SK-N-SH (cell line): ENCODE results near the gene PDE4B. TPM values are rescaled to one million over a fixed set of nuclear protein-coding genes. Genes with fewer than 3 reads are reported as not detected.

Experiments
- CTCF ChIA-PET: fragments of 300-600, 350-600 bp; formaldehyde crosslinking; extraction: SDS; loops from one replicate; lab custom pipeline; 2021; lab: Yijun Ruan, JAX
- POLR2A ChIA-PET: fragments of 350-600 bp; sonication (Branson Sonifier 250); formaldehyde crosslinking; extraction: SDS; loops from one replicate; lab custom pipeline; 2020; ENCODE audit warnings: antibody characterized with exemption, inconsistent platforms; lab: Yijun Ruan, JAX
- DNase-seq: peaks from one replicate; pipeline ENCODE4 v3.0.0; 2012
- H2AFZ ChIP-seq: fragments of 200-600 bp; sonication (generic); 2 replicates; pipeline ENCODE4 v1.8.1; 2016; ENCODE audit warnings: antibody characterized with exemption, mild to moderate bottlenecking, low read depth
- H3F3A ChIP-seq: fragments of 200-600 bp; sonication (generic); replicated peaks from 2 replicates; pipeline ENCODE3; 2016; ENCODE audit warnings: antibody characterized with exemption, mild to moderate bottlenecking; ENCODE audit not compliant: insufficient read depth
- H3K27ac ChIP-seq, 2 experiments: fragments of 200-500 bp in 1 of 2; fragments of 200-600 bp in 1 of 2; sonication (Bioruptor generic) in 1 of 2; sonication (generic), shearing (Covaris generic) in 1 of 2; 2 replicates each; pipeline versions ENCODE4 v1.5.1 to v1.6.1; 2014 to 2016; ENCODE audit warnings: low read depth in 2 of 2, inconsistent platforms in 1 of 2, low read length in 1 of 2, mild to moderate bottlenecking in 1 of 2, mixed read lengths in 1 of 2
- H3K27me3 ChIP-seq: fragments of 200-600 bp; sonication (generic), shearing (Covaris generic); 2 replicates; pipeline ENCODE4 v1.6.1; 2016; ENCODE audit warnings: mixed run types; ENCODE audit not compliant: insufficient read depth
- H3K36me3 ChIP-seq, 2 experiments: fragments of 200-500 bp in 1 of 2; fragments of 200-600 bp in 1 of 2; sonication (Bioruptor generic) in 1 of 2; sonication (generic) in 1 of 2; replicated peaks in 1 of 2; 2 replicates each; pipeline versions ENCODE3 to v1.5.1; 2014 to 2016; ENCODE audit warnings: low read length in 1 of 2, mild to moderate bottlenecking in 1 of 2; ENCODE audit not compliant: insufficient read depth in 2 of 2, control insufficient read depth in 1 of 2
- H3K4me1 ChIP-seq, 2 experiments: fragments of 200-500 bp in 1 of 2; fragments of 200-600 bp in 1 of 2; sonication (Bioruptor generic) in 1 of 2; sonication (generic), shearing (Covaris generic) in 1 of 2; 2 replicates each; pipeline versions ENCODE4 v1.5.1 to v1.6.1; 2014 to 2016; ENCODE audit warnings: low read depth in 1 of 2, low read length in 1 of 2, mixed run types in 1 of 2; ENCODE audit not compliant: insufficient read depth in 2 of 2, control insufficient read depth in 1 of 2
- H3K4me2 ChIP-seq: fragments of 200-600 bp; sonication (generic), shearing (Covaris generic); 2 replicates; pipeline ENCODE4 v1.6.1; 2017; ENCODE audit warnings: mixed run types
- H3K4me3 ChIP-seq, 2 experiments: fragments of 200-500 bp in 1 of 2; fragments of 200-600 bp in 1 of 2; sonication (Bioruptor generic) in 1 of 2; sonication (generic), shearing (Covaris generic) in 1 of 2; 2 replicates each; pipeline versions ENCODE4 v1.5.1 to v1.8.1; 2014 to 2016; ENCODE audit warnings: low read depth in 2 of 2, inconsistent platforms in 1 of 2, low read length in 1 of 2, mild to moderate bottlenecking in 1 of 2, mixed read lengths in 1 of 2, moderate library complexity in 1 of 2
- H3K79me2 ChIP-seq: fragments of 200-600 bp; sonication (generic); 2 replicates; pipeline ENCODE4 v1.8.1; 2017; ENCODE audit warnings: mild to moderate bottlenecking; ENCODE audit not compliant: insufficient read depth
- H3K9ac ChIP-seq: fragments of 200-600 bp; sonication (generic); 2 replicates; pipeline ENCODE4 v1.6.1; 2017; ENCODE audit warnings: mixed run types
- H3K9me2 ChIP-seq: fragments of 200-600 bp; sonication (generic); 2 replicates; pipeline ENCODE4 v1.6.1; 2017; ENCODE audit warnings: mixed run types
- H3K9me3 ChIP-seq: fragments of 200-600 bp; sonication (generic); 2 replicates; pipeline ENCODE4 v1.6.1; 2017; ENCODE audit warnings: mixed run types, mild to moderate bottlenecking, moderate library complexity
- H4K20me1 ChIP-seq: fragments of 200-600 bp; sonication (generic); 2 replicates; pipeline ENCODE4 v1.6.1; 2017; ENCODE audit warnings: mild to moderate bottlenecking, mixed run types; ENCODE audit not compliant: insufficient read depth
- CHD2 ChIP-seq: fragments of 150-350 bp; IDR thresholded peaks from 2 replicates; pipeline ENCODE4 v1.6.1; 2018; ENCODE audit warnings: low read length; ENCODE audit not compliant: partially characterized antibody
- CTCF ChIP-seq: fragments of 200-600 bp; sonication (generic); IDR thresholded peaks from 2 replicates; pipeline ENCODE4 v1.6.1; 2017; ENCODE audit warnings: antibody characterized with exemption, mild to moderate bottlenecking, moderate library complexity
- EZH2phosphoT487 ChIP-seq: fragments of 200-600 bp; sonication (generic); IDR thresholded peaks from 2 replicates; pipeline ENCODE4 v1.6.1; 2017; ENCODE audit warnings: low read depth, mixed run types, mild to moderate bottlenecking, antibody characterized with exemption, moderate library complexity, borderline replicate concordance
- FOSL2 ChIP-seq: IDR thresholded peaks from 2 replicates; pipeline ENCODE4 v1.4.0; 2012; ENCODE audit warnings: low read depth, mild to moderate bottlenecking, moderate library complexity, borderline replicate concordance
- FOXJ3 ChIP-seq: sonication (generic); formaldehyde crosslinking; IDR thresholded peaks from 2 replicates; pipeline ENCODE4 v1.5.1; 2020; ENCODE audit warnings: mild to moderate bottlenecking, missing genetic modification reagents
- FOXM1 ChIP-seq: IDR thresholded peaks from 2 replicates; pipeline ENCODE4 v1.4.0; 2012; ENCODE audit warnings: low read depth, mild to moderate bottlenecking
- MEF2A ChIP-seq: IDR thresholded peaks from 2 replicates; pipeline ENCODE4 v1.4.0; 2012; ENCODE audit warnings: low read depth, borderline replicate concordance
- MXI1 ChIP-seq: IDR thresholded peaks from 2 replicates; pipeline ENCODE4 v1.6.1; 2012; ENCODE audit warnings: mild to moderate bottlenecking, low read depth, low read length, improper control_type of control experiment
- NRF1 ChIP-seq: IDR thresholded peaks from 2 replicates; pipeline ENCODE4 v1.6.1; 2012; ENCODE audit warnings: low read depth, mild to moderate bottlenecking, low read length
- PBX3 ChIP-seq: IDR thresholded peaks from 2 replicates; pipeline ENCODE4; 2012
- POLR2AphosphoS5 ChIP-seq: IDR thresholded peaks from 2 replicates; pipeline ENCODE4 v1.6.1; 2012; ENCODE audit warnings: low read depth, low read length
- RFX5 ChIP-seq: IDR thresholded peaks from 2 replicates; pipeline ENCODE4 v1.6.1; 2012; ENCODE audit warnings: mild to moderate bottlenecking, improper control_type of control experiment, low read length
- RXRA ChIP-seq: IDR thresholded peaks from 2 replicates; pipeline ENCODE4 v1.4.0; 2012; ENCODE audit warnings: low read depth, mild to moderate bottlenecking, borderline replicate concordance
- SIN3A ChIP-seq: IDR thresholded peaks from 2 replicates; pipeline ENCODE4 v1.6.1; 2012; ENCODE audit warnings: low read depth, mild to moderate bottlenecking, low read length, moderate library complexity, borderline replicate concordance
- SMC3 ChIP-seq: IDR thresholded peaks from 2 replicates; pipeline ENCODE4 v1.6.1; 2012; ENCODE audit warnings: low read depth, low read length, improper control_type of control experiment
- TAF1 ChIP-seq: IDR thresholded peaks from 2 replicates; pipeline ENCODE4 v1.6.1; 2012; ENCODE audit warnings: low read depth, mild to moderate bottlenecking, low read length, moderate library complexity, borderline replicate concordance
- TCF12 ChIP-seq: IDR thresholded peaks from 2 replicates; pipeline ENCODE4 v1.4.0; 2012
- TEAD4 ChIP-seq: IDR thresholded peaks from 2 replicates; pipeline ENCODE4 v1.4.0; 2012; ENCODE audit warnings: mild to moderate bottlenecking, borderline replicate concordance; ENCODE audit not compliant: insufficient read depth
- YY1 ChIP-seq: IDR thresholded peaks from 2 replicates; pipeline ENCODE4 v1.4.0; 2012; ENCODE audit warnings: low read depth, mild to moderate bottlenecking
- polyA plus RNA-seq, 3 experiments: library from polyadenylated mRNA; depleted of rRNA; stranded (reverse); fragments of >200 nt; gene quantifications; 2 replicates each; pipeline ENCODE4 v1.2.3, GENCODE V29; 2012
- TF ChIP-seq, protein P1 (sequence below): IDR thresholded peaks from 2 replicates; pipeline ENCODE4 v1.4.0; 2012; ENCODE audit warnings: low read depth, borderline replicate concordance

Gene PDE4B
- polyA plus RNA-seq, 1 of the 3 experiments (the other 2 are of a cell fraction) = 1.9 TPM

DNA sequence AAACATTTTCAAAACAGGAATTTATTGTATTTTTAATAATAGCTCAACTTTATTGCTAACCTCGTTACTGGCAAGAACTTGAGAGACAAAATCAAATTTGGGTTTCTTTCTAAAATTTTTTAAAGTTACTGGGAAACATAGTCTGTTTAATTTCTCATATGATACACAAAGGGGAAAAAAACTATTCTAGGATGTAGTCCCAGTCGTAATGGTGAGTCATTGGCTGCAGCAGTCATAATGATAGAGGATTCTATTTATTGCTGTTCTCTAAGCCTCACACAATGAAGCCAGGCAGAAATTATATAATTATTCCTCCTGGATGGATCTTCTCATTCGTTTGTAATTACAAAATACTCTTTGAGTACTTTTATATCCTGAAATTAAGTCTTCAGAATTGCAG lies 414.8 kb downstream of the PDE4B start (continued):
- TF ChIP-seq EZH2phosphoT487 (no peak), MXI1 (no peak), FOXM1 (no peak), SMC3 (no peak), FOSL2 (peak; percentile 76), MEF2A (peak; percentile 44; the same call in 1 of the 2 replicates), SIN3A (no peak), TEAD4 (no peak)

GRCh38 chr1:66208632-66209031 lies 415.9 kb downstream of the PDE4B start:
- no peaks in the 10 kb centered on the region for H3K36me3 ChIP-seq
- TF ChIP-seq SMC3 (no peak), FOXJ3 (CRISPR knock-in tag) (no peak), CTCF (no peak), RFX5 (no peak), PBX3 (no peak), CHD2 (no peak), TAF1 (no peak), RXRA (no peak), NRF1 (no peak), POLR2AphosphoS5 (no peak), TCF12 (no peak), SIN3A (no peak), YY1 (no peak)
- TF ChIP-seq, protein P1, sequence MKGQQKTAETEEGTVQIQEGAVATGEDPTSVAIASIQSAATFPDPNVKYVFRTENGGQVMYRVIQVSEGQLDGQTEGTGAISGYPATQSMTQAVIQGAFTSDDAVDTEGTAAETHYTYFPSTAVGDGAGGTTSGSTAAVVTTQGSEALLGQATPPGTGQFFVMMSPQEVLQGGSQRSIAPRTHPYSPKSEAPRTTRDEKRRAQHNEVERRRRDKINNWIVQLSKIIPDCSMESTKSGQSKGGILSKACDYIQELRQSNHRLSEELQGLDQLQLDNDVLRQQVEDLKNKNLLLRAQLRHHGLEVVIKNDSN = no peak
- no peak for DNase-seq
- H4K20me1 ChIP-seq = no peaks in the 10 kb centered on the region
- H3K79me2 ChIP-seq = no peaks in the 10 kb centered on the region
- H3K27ac ChIP-seq = peak overlapping the region in 1 of 2 experiments; percentile 79; a peak in 2 of 4 replicates
- no peaks in the 10 kb centered on the region for H3K9me3 ChIP-seq
- H3K27me3 ChIP-seq = no peaks in the 10 kb centered on the region
- no peak overlapping the region for H3K4me3 ChIP-seq
- H3K9me2 ChIP-seq = no peaks in the 10 kb centered on the region
- CTCF ChIA-PET = interaction anchor here (1.1 to 2.0 kb wide), 5 partner anchors 10 to 35 kb away, joined by 3 to 6 read pairs (median 3); no protein-coding TSS in a partner anchor
- no peak overlapping the region for H2AFZ ChIP-seq
- no peak overlapping the region for H3K4me2 ChIP-seq
- no peaks in the 10 kb centered on the region for H3F3A ChIP-seq
- no peak overlapping the region for H3K9ac ChIP-seq
- peaks cover 0 to 10% of the 10 kb centered on the region in 2 experiments; a peak in 2 of 4 replicates for H3K4me1 ChIP-seq
- POLR2A ChIA-PET = no interaction called here
